Measurements from ENCODE around the gene RAB3B.

RAB3B gene

DNA sequence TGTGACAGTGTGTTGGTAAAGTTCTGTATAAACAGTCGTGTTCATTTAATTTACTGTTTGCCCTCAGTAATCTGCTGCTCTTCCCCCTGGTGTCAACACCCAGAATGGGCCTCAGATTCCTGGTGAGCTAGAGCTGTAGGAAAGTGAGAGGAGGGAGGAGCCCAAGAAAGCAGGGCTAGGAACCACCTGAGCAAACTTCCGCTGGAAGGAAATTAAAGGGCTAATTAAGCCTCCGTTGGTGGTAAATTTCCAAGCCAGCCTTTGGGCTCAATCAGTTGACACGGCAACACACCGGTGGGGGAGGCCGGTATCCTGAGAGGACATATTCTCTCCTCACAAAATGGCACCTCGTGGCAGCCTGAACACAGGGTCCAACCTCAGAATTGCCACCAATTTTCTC lies 32.9 kb downstream of the RAB3B start:
- no peaks in the 10 kb centered on the region for H3K79me2 ChIP-seq (ENCODE audit: insufficient read depth, low read length)
- H3K36me3 ChIP-seq (ENCODE audit: insufficient read depth, low read length): no peaks in the 10 kb centered on the region
- no peaks in the 10 kb centered on the region for H4K20me1 ChIP-seq (ENCODE audit: insufficient read depth, low read length, poor library complexity, severe bottlenecking)
- no peaks in the 10 kb centered on the region for H3F3A ChIP-seq (ENCODE audit: low read depth)
- no peaks in the 10 kb centered on the region for H3K9me2 ChIP-seq (replicated peaks; ENCODE audit: low read depth, low read length)
- no peak overlapping the region for H3K9ac ChIP-seq (ENCODE audit: low read depth, low read length, poor library complexity, severe bottlenecking)
- H3K4me1 ChIP-seq (ENCODE audit: insufficient read depth, low read length, poor library complexity, severe bottlenecking): peaks cover 20% of the 10 kb centered on the region
- TF ChIP-seq EZH2phosphoT487 (IDR thresholded peaks at IDR 0.05; ENCODE audit: borderline replicate concordance): no peak
- TF ChIP-seq, protein P1, sequence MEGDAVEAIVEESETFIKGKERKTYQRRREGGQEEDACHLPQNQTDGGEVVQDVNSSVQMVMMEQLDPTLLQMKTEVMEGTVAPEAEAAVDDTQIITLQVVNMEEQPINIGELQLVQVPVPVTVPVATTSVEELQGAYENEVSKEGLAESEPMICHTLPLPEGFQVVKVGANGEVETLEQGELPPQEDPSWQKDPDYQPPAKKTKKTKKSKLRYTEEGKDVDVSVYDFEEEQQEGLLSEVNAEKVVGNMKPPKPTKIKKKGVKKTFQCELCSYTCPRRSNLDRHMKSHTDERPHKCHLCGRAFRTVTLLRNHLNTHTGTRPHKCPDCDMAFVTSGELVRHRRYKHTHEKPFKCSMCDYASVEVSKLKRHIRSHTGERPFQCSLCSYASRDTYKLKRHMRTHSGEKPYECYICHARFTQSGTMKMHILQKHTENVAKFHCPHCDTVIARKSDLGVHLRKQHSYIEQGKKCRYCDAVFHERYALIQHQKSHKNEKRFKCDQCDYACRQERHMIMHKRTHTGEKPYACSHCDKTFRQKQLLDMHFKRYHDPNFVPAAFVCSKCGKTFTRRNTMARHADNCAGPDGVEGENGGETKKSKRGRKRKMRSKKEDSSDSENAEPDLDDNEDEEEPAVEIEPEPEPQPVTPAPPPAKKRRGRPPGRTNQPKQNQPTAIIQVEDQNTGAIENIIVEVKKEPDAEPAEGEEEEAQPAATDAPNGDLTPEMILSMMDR (conservative IDR thresholded peaks at IDR 0.05; ENCODE audit: low read length): no peak
- H3K4me3 ChIP-seq (ENCODE audit: low read length, poor library complexity, severe bottlenecking): no peak overlapping the region
- no peaks in the 10 kb centered on the region for H3K9me3 ChIP-seq (ENCODE audit: insufficient read depth, low read depth, low read length)
- H3K4me2 ChIP-seq (ENCODE audit: low read depth, low read length, poor library complexity, severe bottlenecking): no peak overlapping the region
- no peak overlapping the region for H2AFZ ChIP-seq (ENCODE audit: low read length)
- H3K27me3 ChIP-seq (ENCODE audit: insufficient read depth, low read length, poor library complexity, severe bottlenecking): no peaks in the 10 kb centered on the region

DNA sequence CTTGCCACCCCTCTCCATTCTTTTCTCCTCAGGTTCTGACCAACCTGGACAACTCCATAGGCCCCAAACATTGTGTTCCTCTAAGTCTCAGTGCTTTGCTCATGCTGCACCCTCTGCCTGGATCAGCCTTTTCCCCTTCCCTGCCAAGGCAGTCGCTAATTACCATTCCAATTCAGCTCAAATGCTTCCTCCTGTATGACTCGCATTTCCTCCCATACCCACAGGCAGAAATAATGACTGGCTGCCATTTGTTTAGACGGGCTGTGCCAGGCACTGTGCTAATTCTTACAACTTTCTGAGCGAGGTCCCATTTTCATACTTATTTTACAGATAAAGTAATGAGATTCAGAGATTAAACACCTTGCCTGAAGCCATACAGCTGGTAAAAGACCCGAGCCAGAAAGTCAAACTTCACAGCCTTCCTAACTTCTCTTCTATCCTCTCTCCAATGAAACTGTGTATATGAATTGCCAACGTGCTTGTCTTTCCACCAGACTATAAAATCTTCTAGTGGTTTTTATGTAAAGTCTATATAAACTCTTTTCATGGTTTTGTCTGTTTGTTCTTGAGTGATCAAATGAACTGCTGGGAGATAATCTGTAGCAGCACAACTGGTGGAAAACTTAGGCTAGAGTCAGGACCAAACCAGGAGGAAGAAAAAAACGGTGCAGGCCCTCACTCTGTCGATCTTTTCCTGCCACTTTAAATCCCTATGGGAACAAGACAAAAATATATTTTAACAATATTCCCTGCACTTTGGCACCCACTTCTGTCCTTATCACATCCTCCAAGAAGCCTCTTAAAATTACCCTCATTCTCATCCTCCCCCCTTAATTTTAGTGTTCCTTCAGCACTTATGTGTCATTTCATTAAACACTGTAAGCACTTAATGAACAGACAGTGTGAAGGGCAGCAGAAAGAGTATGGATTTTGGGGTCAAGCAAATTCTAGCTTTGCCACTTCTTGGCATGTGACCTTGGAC lies 33.7 kb downstream of the RAB3B start:
- no peak overlapping the region for H2AFZ ChIP-seq (ENCODE audit: low read length)
- H3K9ac ChIP-seq (ENCODE audit: low read depth, low read length, poor library complexity, severe bottlenecking): no peak overlapping the region
- H3K4me2 ChIP-seq (ENCODE audit: low read depth, low read length, poor library complexity, severe bottlenecking): peak overlapping the region; percentile 19
- H3K36me3 ChIP-seq (ENCODE audit: insufficient read depth, low read length): no peaks in the 10 kb centered on the region
- no peaks in the 10 kb centered on the region for H4K20me1 ChIP-seq (ENCODE audit: insufficient read depth, low read length, poor library complexity, severe bottlenecking)
- no peaks in the 10 kb centered on the region for H3K27me3 ChIP-seq (ENCODE audit: insufficient read depth, low read length, poor library complexity, severe bottlenecking)
- H3K4me3 ChIP-seq (ENCODE audit: low read length, poor library complexity, severe bottlenecking): no peak overlapping the region
- peaks cover 20% of the 10 kb centered on the region for H3K4me1 ChIP-seq (ENCODE audit: insufficient read depth, low read length, poor library complexity, severe bottlenecking)
- no peaks in the 10 kb centered on the region for H3K9me2 ChIP-seq (replicated peaks; ENCODE audit: low read depth, low read length)
- no peaks in the 10 kb centered on the region for H3K79me2 ChIP-seq (ENCODE audit: insufficient read depth, low read length)
- H3F3A ChIP-seq (ENCODE audit: low read depth): no peaks in the 10 kb centered on the region
- TF ChIP-seq EZH2phosphoT487 (IDR thresholded peaks at IDR 0.05; ENCODE audit: borderline replicate concordance): no peak
- TF ChIP-seq, protein P1 (conservative IDR thresholded peaks at IDR 0.05; ENCODE audit: low read length): no peak
- no peaks in the 10 kb centered on the region for H3K9me3 ChIP-seq (ENCODE audit: insufficient read depth, low read depth, low read length)

GRCh38 chr1:51955797-51956527 lies 34.5 kb downstream of the RAB3B start:
- H3K9me2 ChIP-seq (replicated peaks; ENCODE audit: low read depth, low read length): no peaks in the 10 kb centered on the region
- H3K4me2 ChIP-seq (ENCODE audit: low read depth, low read length, poor library complexity, severe bottlenecking): peak overlapping the region; percentile 19
- H3K9me3 ChIP-seq (ENCODE audit: insufficient read depth, low read depth, low read length): no peaks in the 10 kb centered on the region
- no peak overlapping the region for H3K9ac ChIP-seq (ENCODE audit: low read depth, low read length, poor library complexity, severe bottlenecking)
- H2AFZ ChIP-seq (ENCODE audit: low read length): no peak overlapping the region
- no peaks in the 10 kb centered on the region for H3F3A ChIP-seq (ENCODE audit: low read depth)
- no peak overlapping the region for H3K4me3 ChIP-seq (ENCODE audit: low read length, poor library complexity, severe bottlenecking)
- H3K4me1 ChIP-seq (ENCODE audit: insufficient read depth, low read length, poor library complexity, severe bottlenecking): peaks cover 20% of the 10 kb centered on the region
- H3K79me2 ChIP-seq (ENCODE audit: insufficient read depth, low read length): no peaks in the 10 kb centered on the region
- no peaks in the 10 kb centered on the region for H4K20me1 ChIP-seq (ENCODE audit: insufficient read depth, low read length, poor library complexity, severe bottlenecking)
- TF ChIP-seq, protein P1 (conservative IDR thresholded peaks at IDR 0.05; ENCODE audit: low read length): no peak
- TF ChIP-seq EZH2phosphoT487 (IDR thresholded peaks at IDR 0.05; ENCODE audit: borderline replicate concordance): no peak
- no peaks in the 10 kb centered on the region for H3K27me3 ChIP-seq (ENCODE audit: insufficient read depth, low read length, poor library complexity, severe bottlenecking)
- H3K36me3 ChIP-seq (ENCODE audit: insufficient read depth, low read length): no peaks in the 10 kb centered on the region

All from Loucy (cell line).